Right forelimb (tissue), 1 donor: Measurements from ENCODE around the gene CCNC.

Experiments
- DNase-seq: peaks from one replicate; pipeline ENCODE4 v3.0.0-alpha.2; 2018

Gene CCNC, protein sequence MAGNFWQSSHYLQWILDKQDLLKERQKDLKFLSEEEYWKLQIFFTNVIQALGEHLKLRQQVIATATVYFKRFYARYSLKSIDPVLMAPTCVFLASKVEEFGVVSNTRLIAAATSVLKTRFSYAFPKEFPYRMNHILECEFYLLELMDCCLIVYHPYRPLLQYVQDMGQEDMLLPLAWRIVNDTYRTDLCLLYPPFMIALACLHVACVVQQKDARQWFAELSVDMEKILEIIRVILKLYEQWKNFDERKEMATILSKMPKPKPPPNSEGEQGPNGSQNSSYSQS

DNA sequence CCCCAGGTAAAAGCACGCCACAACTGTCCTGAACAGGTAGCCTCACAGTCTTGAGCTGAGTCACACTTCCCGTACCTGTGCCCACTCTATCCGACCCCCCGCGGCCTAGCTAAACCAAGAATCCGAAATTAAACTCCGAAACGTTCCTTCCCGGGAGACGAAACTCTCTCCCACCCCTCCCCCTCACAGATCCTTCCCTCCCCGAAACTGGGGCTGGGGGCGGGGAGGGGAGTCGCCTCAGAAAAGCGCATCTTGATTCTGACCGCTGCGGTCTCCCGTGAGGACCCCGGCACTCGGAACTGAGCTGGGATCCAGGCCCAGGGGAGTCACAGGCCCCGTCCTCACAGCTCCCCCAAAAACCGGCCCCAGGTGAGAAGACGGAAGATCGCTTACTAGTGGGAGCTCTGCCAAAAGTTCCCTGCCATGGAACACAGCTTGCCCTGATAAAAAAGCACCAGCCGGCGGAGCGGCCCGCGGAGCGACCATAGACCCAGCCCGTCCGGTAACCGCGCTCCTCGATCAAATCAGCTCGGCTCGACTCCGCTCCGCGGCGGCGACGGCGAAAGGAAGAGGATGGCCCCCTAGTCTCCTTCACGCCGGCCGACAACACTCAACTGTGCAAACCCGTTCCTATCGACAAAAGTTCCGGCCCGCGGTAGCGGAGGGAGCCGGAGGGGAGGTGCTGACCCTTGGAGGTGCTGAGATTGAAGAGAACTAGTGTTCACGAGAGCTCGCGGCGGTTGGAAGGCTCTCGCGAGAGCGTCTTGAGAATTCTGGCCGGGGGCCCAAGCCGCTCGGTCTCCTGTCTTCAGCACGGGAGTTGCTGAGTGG lies at the start of gene CCNC:
Gene CCNC (minus strand): TSS at position 558 of the 831 bp plus-strand sequence. CDS start 133 bp downstream, at position 425.
- DNase-seq: peak; percentile 97

DNA sequence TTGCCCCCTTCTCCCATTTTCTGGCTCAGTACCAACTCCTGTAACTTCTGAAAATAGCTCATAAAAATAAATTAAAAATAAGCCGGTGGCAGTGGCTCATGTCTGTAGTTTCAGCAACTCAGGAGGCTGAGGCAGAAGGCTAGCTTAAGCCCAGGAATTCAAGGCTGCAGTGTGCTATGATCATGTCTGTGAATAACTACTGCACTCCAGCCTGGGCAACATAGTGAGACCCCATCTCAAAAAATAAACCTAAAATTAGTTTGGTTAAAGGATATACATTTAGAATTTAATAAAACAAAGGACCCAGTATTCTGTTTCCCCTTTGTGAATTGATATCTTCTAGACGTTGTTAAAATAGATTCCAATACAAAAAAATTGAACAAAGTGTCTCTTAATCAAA lies 48.7 kb upstream of the CCNC start:
- no peak for DNase-seq

DNA sequence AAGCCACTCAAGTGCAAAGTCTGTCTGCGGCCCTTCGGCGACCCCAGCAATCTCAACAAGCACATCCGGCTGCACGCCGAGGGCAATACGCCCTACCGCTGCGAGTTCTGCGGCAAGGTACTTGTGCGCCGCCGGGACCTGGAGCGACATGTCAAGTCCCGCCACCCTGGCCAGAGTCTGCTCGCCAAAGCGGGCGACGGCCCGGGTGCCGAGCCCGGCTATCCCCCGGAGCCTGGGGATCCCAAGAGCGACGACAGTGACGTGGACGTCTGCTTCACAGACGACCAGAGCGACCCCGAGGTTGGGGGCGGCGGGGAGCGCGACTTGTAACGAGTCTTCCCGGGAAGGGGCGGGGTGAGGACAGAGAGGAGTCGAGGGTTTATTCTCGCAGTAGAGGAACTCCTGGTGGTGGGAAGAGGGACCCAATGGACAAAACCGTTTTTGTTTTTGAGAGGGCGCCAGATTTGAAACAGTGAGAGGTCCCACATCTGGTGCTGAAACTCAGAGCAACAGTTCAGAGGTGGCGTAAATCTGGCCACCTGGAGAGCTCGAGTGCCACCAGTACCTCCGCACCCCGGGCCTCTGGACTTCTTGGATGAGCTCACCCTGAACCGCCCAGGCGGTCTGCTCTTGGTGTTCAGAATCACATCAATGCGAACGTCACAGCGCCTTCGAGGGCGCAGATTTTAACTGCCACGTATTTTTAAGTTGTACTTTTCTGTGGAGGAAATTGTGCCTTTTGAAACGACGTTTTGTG lies 46.1 kb upstream of the CCNC start:
- no peak for DNase-seq

DNA sequence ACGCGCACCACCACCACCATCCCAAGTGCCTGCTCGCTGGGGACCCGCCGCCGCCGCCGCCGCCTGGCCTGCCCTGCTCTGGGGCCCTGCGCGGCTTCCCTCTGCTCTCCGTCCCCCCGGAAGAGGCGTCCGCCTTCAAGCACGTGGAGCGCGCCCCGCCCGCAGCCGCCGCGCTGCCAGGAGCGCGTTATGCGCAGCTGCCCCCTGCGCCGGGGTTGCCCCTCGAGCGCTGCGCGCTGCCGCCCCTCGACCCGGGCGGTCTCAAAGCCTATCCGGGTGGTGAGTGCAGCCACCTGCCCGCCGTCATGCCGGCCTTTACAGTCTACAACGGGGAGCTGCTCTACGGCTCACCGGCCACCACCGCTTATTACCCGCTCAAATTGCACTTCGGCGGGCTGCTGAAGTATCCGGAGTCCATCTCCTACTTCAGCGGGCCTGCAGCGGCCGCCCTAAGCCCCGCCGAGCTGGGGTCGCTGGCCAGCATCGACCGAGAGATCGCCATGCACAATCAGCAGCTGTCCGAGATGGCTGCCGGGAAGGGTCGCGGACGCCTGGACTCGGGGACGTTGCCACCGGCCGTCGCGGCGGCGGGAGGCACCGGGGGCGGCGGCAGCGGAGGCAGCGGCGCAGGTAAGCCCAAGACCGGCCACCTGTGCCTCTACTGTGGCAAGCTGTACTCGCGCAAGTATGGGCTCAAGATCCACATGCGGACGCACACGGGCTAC lies 45.4 kb upstream of the CCNC start:
- no peak for DNase-seq

DNA sequence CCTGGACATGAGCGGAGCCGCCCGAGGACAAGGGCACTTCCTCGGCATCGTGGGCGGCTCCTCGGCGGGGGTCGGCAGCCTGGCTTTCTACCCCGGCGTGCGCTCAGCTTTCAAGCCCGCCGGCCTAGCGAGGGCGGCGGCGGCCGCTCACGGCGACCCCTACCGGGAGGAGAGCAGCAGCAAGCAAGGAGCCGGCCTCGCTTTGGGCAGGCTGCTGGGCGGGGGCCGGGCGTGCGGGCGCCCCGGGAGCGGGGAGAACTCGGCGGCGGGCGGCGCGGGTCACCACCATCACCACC lies 44.9 kb upstream of the CCNC start:
- peak; percentile 51 for DNase-seq

DNA sequence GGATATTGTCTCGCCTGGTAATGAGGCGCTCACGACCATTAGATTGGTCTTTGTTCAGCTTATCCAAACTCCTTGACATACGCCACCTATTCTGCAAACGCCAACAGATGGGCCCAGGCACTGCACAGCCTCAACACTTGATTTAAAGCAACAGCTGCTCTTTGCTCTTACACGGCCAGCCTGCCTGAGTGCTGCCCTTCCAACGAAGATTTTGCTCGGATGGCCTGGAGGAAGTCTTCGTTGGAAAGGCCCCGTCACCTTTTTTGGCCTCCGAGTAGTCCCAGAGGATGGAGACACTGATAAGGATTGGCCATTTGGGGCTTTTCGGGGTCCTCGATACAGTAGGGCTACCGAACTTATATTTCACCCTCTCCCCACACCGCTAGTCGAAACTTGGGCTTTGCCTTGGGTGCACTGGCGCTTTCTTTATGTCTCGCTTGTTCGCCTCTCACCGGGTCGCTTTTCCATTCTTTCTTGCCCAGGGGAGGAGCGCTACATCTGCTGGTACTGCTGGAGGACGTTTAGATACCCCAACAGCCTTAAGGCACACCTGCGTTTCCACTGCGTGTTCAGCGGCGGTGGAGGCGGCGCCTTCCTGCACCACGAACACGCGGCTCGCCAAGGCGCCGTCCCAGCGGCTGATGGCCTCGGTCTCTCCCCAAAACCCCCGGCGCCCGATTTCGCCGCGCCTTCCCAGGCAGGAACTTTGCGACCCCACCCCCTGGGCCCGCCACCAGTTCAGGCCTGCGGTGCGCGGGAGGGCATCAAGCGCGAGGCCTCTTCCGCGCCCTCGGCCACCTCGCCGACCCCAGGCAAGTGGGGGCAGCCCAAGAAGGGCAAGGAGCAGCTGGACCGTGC lies 44.3 kb upstream of the CCNC start:
- DNase-seq: no peak

DNA sequence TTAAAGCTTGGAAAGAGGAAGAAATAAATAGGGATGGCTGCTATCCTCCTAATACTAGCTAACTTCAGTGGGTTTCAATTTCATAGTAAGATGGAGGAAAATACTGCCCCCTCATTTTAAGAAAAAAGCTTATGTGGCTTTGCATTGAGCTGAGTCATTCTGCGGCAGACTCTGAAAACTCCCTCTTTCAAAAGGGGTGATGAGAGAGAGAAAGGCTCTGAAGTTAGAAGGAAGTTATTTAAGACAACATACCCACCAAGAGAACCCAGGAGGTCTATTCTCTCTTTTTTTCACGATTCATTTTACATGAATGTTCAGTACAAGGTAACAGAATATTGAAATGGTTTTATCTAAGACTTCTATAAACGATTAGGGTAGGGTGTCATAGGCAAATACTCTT lies 42.7 kb upstream of the CCNC start:
- DNase-seq: no peak

DNA sequence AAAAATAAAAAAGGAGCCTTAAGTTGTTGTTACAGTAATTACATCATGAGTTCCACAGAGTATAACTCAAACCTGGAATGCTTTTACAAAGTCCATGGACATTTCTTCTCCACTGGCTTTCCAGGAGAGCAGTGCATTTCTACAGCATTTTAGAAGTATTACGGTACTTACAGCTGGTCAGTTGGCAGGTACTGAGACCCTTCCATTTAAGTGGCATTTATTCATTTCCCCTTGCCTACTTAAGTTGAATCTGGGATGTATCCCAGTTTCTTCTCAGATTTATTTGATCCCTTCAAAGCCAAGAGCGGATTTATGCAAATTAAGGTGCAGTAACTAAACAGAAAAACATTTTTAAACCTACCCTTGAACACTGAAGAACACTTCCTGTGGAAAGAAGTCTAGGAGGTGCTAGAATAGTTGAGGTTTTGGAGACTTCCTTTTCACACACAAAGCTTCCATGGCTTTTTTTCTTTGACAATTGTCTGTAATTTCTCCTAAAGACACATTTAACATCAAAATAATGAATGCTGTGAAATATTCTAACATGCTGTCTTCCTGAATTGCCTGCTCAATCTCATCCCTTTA lies 41.5 kb upstream of the CCNC start:
- DNase-seq: no peak

DNA sequence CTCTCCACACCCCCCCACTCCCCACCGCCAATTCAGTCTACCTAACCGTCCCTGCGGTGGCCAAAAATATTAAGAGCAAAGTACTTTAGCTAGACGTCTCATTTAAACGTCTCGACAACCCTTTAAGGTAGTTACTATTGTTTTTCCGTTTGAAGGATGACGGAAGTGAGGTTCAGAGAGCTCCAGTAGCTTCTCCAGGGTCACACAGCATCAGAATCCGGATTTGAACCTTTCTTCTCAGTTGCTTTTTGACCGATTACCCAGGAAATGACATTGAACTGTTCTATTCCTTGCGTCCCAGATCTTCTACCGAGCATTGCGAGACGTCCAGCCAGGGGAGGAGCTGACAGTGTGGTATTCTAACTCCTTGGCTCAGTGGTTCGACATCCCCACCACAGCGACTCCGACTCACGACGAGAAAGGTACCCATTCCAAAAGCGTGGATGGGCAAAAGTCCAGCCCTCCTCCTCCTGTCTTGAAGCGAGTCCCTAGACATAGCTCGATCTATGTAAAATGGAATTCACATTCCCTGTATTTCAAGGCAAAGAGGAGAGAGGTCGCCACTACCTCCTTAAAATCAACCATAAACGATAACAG lies 40.5 kb upstream of the CCNC start:
- DNase-seq: no peak

DNA sequence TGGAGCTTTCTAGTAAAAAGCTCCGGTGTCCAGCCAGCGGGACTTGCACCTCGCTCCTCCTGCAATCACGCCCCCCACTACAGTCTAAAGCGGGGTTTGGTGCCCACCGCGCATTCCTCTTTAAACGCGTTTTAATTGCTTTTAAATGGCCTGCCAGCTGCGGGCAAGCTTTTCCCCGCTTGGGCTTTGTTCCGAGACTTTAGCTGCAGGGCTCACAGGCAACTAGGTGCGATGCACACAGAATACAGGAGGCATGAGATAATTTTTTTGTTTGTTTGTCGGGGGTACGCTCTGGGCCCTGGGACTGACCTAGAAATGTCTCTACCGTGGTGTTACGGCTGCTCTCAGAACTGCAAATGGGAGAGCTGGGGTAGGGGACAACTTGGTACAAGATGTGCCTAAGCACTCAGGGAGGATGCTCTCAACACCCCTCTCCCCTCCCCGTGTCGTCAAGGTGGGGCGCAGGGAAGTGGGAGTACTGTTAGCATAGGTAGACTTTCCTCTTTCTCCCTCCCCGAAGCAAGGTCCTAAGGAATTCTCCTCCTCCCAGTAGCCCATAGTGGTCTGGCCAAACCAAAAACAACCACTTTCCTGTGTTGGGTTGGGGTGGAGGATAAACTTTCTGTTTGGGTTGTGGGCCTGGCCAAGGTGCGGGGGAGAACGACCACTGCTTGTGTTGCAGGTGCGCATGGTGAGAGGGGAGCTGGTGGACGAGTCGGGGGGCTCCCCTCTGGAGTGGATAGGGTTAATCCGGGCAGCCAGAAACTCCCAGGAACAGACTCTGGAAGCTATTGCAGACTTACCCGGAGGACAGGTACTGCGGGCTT lies 39.8 kb upstream of the CCNC start:
- no peak for DNase-seq

DNA sequence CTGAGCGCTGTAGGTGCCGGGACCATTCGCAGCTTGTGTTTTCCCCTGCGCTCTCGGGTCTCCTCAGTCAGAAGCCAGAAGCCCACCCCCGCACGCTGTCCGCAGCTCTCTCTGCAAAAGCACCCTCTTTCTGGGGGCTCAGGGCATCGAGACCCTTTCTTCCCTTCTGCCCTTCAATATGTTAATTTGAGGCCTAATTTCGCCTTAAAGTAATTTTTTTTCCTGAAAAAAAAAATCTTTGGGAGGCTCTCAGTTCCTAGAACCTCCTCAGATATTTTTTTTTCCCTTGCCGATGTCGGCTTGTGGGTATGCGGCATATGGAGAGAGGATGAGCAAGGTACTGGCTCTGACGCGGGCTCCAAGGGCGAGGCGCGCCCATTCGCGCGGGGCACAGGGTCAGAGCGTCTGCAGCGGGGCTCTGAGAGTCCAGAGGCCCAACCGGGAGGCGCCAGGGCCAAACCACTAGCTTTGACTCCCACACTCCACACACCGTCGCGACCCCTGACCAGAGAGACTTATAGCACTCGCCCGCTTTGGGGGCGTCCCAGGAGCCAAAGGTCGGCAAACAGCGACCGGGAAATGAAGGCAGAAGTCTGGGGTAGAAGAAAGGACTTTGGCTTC lies 39.1 kb upstream of the CCNC start:
- no peak for DNase-seq

DNA sequence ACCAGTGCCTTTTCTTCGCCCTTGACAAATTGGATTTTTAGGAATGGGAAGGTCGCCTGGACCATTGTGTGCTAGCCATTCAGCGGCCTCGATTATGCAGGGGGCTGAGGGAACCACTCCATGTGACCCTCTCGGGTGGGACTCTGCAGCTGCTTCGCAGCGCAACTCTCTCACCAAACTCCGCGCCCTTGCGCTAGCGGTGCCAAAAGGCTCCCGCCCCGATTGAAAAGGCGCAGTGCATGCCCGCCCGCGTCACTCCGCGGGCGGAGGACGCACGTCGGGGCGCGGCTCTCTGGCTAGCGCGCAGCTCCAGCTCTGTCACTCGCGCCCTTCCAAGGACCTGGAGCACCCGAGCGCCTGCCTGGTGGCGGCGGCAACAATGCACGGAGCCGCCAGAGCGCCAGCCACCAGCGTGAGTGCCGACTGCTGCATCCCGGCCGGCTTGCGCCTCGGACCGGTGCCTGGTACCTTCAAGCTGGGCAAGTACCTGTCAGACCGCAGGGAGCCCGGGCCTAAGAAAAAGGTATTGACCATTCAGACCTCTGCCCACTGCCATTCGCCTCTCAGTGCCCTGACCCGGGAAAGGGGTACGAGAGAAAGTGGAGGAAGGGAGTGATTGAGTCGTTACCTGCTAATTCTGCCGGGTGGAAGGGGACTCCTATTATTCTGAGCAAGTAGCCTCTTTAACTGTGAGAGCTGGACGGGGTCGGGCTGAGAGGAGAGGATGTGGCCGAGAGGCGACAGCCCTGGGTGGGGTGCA lies 38.4 kb upstream of the CCNC start, which contains the start of gene PRDM13:
Gene PRDM13 (plus strand): TSS at position 178 of the 760 bp plus-strand sequence. CDS start 202 bp downstream, at position 380.
- DNase-seq: no peak

DNA sequence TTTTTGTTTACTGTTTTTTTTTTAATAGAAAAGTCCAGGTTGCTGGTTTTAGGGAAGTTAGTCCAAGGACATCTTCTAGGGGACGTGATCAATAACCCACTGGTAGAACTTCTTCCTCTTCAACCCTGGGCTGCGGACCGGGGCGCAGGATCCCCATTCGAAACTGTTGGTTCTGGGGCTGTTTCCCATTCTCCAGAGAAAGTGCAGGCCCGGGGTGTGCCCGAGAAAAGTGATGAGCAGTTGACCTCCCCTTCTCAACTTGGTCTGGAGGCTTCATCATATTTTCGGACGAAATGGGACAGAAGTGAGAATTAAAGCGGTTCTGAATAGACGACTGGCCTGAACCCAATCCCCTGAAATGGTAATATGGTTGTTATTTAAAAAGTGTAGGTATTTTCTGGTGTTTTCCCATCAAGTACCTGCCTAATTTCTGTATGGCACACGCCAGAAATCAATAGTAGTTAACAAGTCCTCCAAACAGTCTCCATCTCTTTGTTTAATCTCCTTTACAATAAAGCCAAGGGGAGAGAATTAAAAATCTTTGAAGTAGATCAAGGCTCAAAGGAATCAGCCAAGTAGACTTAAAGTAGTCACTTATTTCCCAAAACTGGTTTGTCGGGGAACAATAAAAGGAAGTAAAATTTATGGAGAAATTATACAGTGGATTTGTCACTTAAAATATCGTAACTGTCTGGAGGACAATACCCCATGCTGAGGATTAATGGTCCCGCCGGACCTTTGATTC lies 37.6 kb upstream of the CCNC start:
- no peak for DNase-seq

DNA sequence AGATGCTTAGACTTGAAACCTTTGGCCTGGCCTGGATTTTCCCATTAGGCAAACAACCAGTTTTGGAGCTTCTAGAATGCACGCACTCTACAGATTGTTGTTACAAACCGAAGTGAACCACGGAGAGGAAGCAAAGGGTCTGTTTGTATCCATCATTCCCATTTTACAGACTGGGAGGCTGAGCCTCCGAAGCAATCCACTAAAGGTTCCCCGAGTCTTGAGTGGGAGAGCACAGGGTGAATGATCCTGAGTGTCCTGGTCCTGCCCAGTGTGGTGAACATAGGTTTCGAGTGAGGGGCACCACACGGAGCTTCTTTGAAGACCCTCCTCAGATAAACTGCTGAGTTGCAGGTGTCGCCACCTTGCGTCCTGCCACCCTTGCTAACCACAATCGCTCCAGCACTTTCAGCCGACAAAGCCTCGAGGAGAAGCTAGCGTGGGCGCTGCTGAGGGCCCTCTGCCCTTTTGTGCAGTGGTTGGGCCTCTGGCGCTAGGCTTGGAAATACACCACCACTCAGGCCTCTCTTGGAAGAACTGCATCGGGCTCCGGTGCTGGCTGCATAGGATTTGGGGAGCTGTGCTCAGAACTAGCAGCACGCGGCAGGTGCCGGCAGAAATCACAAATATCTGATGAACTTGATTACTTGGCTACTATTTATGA lies 36.7 kb upstream of the CCNC start:
- DNase-seq: no peak

DNA sequence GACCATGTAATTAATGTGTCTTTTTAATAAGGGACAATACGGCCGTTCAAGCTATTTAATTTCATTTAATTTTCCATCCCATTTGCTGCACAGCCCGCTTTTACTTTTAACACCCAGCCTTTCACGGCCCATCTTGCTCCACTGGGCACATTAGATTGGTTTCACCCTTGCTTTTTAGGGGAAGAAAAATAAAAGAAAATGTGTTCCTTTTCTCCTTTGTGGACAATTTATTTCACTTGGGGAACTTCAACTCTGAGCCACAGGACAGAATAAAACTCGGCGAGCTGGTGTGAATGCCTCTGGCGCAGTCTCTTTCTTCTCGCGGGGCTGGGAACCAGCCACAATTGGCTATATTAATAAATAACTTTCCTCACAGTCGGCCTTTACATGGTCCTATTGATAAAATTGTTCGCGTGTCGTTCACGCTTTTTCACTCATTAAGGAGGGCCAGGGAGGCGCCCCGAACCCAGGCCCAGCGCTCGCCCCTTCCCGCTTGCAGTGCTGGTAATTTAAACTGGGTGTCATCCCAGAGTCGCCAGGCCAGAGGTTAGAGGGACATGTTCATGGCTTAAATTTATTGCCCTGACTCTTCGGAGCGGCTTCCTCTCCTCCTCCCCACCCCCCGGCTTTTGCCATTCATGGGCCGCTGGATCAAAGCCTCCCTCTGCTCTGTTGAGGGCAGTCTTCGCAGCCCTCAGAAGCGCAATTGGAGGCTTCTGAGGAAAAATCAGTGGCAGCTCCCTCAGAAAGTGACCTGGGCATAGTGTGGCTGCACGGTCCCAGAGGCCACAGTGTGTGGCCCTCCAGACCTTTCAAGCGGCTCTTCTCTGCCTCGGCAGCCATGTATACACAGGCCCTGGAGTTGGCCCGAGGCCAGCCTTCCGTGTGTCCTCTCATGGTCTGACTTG lies 36.0 kb upstream of the CCNC start:
- DNase-seq: no peak

DNA sequence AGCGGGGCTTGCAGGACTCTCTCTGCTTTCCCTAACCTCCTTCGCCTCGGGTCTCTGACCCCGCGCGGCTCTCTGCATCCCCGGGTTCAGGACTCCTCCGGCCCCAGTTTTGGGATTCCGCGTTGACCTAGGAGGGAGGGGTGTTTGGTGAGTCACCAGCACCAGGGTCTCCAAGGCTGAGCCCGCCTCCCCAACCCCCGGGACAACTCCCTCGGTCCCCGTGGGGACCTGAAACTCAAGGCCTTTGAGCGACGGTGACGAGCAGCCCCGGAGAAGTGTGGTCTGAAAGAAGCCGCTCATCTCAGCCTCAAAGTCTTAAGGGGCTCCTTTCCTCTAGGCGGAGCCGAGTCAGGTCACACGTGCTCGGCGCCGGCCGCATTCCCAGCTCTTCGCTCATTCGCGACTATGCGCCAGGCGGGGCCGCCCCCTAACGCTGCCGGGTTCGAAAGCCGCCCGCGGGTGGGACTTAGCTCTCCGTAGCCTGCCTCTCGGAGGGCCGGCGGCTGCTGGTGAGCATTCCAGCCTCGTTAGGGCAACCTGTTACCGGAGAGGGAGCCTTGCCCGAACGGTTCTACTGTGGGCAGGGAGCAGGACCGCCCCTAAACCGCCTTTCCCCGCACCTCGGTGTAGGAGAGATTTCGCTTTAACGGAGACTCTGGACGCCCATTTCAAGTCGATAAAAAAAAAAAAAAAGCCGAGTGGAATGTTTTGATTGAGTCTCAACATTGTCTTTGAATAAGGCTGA lies 35.1 kb upstream of the CCNC start:
- DNase-seq: peak; percentile 69
